C4-2B (cell line): ENCODE data around the gene TUBA8.

Source experiments
- CTCF ChIP-seq: fragments of 450-650 bp; conservative IDR thresholded peaks from 2 replicates; pipeline ENCODE4 v1.5.1; 2017; ENCODE audit warnings: mild to moderate bottlenecking
- ZFX ChIP-seq: fragments of 450-650 bp; IDR thresholded peaks from 2 replicates; pipeline ENCODE4 v1.6.1; 2017

GRCh38 chr22:18083406-18083805 lies 27.2 kb upstream of the TUBA8 start:
- TF ChIP-seq CTCF (no peak), ZFX (no peak)
